Neural progenitor cell (in vitro differentiated cells): Measurements from ENCODE around the gene BTBD9. TPM values are rescaled to one million over a fixed set of nuclear protein-coding genes. Genes with fewer than 3 reads are reported as not detected.
A peak's percentile ranks its signal among the peaks of the same experiment; 100 is the strongest.

Experiments
- DNase-seq: peaks from one replicate; pipeline ENCODE4 v3.0.0-alpha.2; 2016; ENCODE audit warnings: low spot score
- H2AFZ ChIP-seq: fragments of 200-600 bp; sonication (generic); replicated peaks from 2 replicates; pipeline ENCODE4 v1.6.1; 2016; ENCODE audit warnings: antibody characterized with exemption
- H3F3A ChIP-seq: fragments of 200-600 bp; sonication (generic); 2 replicates; pipeline ENCODE4 v1.6.1; 2016; ENCODE audit warnings: antibody characterized with exemption, low read depth
- H3K27ac ChIP-seq: fragments of 200-600 bp; sonication (generic); 2 replicates; pipeline ENCODE4 v1.5.1; 2016; ENCODE audit warnings: mild to moderate bottlenecking
- H3K27me3 ChIP-seq: fragments of 200-600 bp; sonication (generic); 2 replicates; pipeline ENCODE4 v1.6.1; 2016; ENCODE audit warnings: mild to moderate bottlenecking, moderate library complexity
- H3K36me3 ChIP-seq: fragments of 200-600 bp; sonication (generic); 2 replicates; pipeline ENCODE4 v1.5.1; 2016
- H3K4me1 ChIP-seq: fragments of 200-600 bp; sonication (generic); 2 replicates; pipeline ENCODE4 v1.6.1; 2016; ENCODE audit warnings: mixed run types
- H3K4me2 ChIP-seq: fragments of 200-600 bp; sonication (generic); 2 replicates; pipeline ENCODE4 v1.6.1; 2016
- H3K4me3 ChIP-seq: fragments of 200-600 bp; sonication (generic); 2 replicates; pipeline ENCODE4 v1.5.1; 2016
- H3K79me2 ChIP-seq: fragments of 200-600 bp; sonication (generic); 2 replicates; pipeline ENCODE4 v1.6.1; 2016; ENCODE audit warnings: low read depth
- H3K9ac ChIP-seq: fragments of 200-600 bp; sonication (generic); 2 replicates; pipeline ENCODE4 v1.6.1; 2016
- H3K9me3 ChIP-seq: fragments of 200-600 bp; sonication (generic); 2 replicates; pipeline ENCODE4 v1.5.1; 2016; ENCODE audit warnings: low read depth
- H4K20me1 ChIP-seq: fragments of 200-600 bp; sonication (generic); 2 replicates; pipeline ENCODE4 v1.6.1; 2016; ENCODE audit warnings: low read depth
- H3K27ac Mint-ChIP-seq: 3 replicates; pipeline ENCODE4 v1.8.0; 2021; ENCODE audit warnings: mixed read lengths
- H3K27me3 Mint-ChIP-seq: 2 replicates; pipeline ENCODE4 v1.8.0; 2022; ENCODE audit warnings: low read depth, mild to moderate bottlenecking, inconsistent platforms, moderate library complexity, mixed read lengths; ENCODE audit not compliant: insufficient read depth
- H3K36me3 Mint-ChIP-seq: 3 replicates; pipeline ENCODE4 v1.8.0; 2021; ENCODE audit warnings: mixed read lengths
- H3K4me1 Mint-ChIP-seq: 3 replicates; pipeline ENCODE4 v1.8.0; 2021; ENCODE audit warnings: mixed read lengths
- H3K4me3 Mint-ChIP-seq: 3 replicates; pipeline ENCODE4 v1.8.0; 2021; ENCODE audit warnings: mild to moderate bottlenecking, moderate library complexity, mixed read lengths
- H3K9me3 Mint-ChIP-seq: 3 replicates; pipeline ENCODE4 v1.8.0; 2020; ENCODE audit warnings: mixed read lengths
- EZH2 ChIP-seq: fragments of 200-600 bp; sonication (generic); IDR thresholded peaks from 2 replicates; pipeline ENCODE4 v1.6.1; 2017; ENCODE audit warnings: antibody characterized with exemption, mild to moderate bottlenecking, moderate library complexity
- EZH2phosphoT487 ChIP-seq: fragments of 200-600 bp; sonication (generic); IDR thresholded peaks from 2 replicates; pipeline ENCODE4 v1.6.1; 2017; ENCODE audit warnings: antibody characterized with exemption
- total RNA-seq: library from RNA; depleted of rRNA; stranded (reverse); fragments of >200 nt; gene quantifications from 2 replicates; pipeline ENCODE4 v1.2.3, GENCODE V29; 2015; ENCODE audit warnings: low replicate concordance
- TF ChIP-seq, protein P1 (sequence below): fragments of 200-600 bp; sonication (generic); IDR thresholded peaks from 2 replicates; pipeline ENCODE4 v1.5.1; 2017; ENCODE audit warnings: antibody characterized with exemption, mild to moderate bottlenecking

BTBD9 gene
- total RNA-seq, 1 donor from 2014 or later = 16.9 TPM

DNA sequence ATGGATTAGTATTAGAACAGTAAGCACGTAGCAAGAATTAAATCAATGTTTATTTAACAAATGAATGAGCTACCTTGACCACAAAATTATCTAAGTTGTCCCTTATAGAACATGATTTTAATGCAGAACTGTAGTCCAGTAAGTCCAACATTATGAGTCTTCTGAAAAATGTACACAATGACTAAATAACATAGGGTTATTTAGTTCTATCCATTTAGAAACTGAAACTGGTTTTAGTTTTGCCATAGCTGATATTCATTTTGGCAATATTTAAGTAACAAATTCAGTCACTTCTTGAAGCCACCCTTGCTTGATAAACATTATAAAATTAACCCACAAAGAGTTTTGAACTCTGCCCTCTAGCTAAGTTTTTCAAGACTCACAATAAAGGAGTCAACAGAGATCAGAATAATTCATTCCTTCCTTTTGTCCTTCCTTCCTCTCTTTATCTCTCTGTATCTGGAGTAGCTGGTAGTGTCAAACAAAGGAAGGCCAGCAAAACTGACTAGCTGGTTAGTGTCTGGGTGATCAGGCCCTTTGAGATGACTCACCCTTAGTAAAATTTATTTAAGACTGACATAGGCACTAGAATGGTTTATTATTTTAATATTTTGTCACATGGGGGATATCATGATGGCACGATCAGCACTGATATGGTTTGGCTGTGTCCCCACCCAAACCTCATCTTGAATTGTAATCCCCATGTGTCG lies 115.1 kb downstream of the BTBD9 start:
- H3K36me3 Mint-ChIP-seq = peaks cover 12% of the 10 kb centered on the region
- no peak for DNase-seq
- Histone ChIP-seq H3K27ac (no peak overlapping the region), H3K4me2 (no peak overlapping the region), H3K27me3 (no peaks in the 10 kb centered on the region), H3F3A (no peaks in the 10 kb centered on the region), H3K36me3 (no peaks in the 10 kb centered on the region), H3K4me3 (no peak overlapping the region), H3K79me2 (no peaks in the 10 kb centered on the region), H4K20me1 (no peaks in the 10 kb centered on the region), H3K9me3 (no peaks in the 10 kb centered on the region), H3K4me1 (peaks cover 3% of the 10 kb centered on the region), H3K9ac (no peak overlapping the region), H2AFZ (no peak overlapping the region)
- H3K27ac Mint-ChIP-seq = peak overlapping the region; percentile 11
- H3K4me3 Mint-ChIP-seq = no peak overlapping the region
- H3K27me3 Mint-ChIP-seq = no peaks in the 10 kb centered on the region
- peaks cover 6% of the 10 kb centered on the region for H3K4me1 Mint-ChIP-seq
- peaks cover 33% of the 10 kb centered on the region for H3K9me3 Mint-ChIP-seq
- TF ChIP-seq EZH2phosphoT487 (no peak), EZH2 (no peak)
- TF ChIP-seq, protein P1, sequence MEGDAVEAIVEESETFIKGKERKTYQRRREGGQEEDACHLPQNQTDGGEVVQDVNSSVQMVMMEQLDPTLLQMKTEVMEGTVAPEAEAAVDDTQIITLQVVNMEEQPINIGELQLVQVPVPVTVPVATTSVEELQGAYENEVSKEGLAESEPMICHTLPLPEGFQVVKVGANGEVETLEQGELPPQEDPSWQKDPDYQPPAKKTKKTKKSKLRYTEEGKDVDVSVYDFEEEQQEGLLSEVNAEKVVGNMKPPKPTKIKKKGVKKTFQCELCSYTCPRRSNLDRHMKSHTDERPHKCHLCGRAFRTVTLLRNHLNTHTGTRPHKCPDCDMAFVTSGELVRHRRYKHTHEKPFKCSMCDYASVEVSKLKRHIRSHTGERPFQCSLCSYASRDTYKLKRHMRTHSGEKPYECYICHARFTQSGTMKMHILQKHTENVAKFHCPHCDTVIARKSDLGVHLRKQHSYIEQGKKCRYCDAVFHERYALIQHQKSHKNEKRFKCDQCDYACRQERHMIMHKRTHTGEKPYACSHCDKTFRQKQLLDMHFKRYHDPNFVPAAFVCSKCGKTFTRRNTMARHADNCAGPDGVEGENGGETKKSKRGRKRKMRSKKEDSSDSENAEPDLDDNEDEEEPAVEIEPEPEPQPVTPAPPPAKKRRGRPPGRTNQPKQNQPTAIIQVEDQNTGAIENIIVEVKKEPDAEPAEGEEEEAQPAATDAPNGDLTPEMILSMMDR = no peak

DNA sequence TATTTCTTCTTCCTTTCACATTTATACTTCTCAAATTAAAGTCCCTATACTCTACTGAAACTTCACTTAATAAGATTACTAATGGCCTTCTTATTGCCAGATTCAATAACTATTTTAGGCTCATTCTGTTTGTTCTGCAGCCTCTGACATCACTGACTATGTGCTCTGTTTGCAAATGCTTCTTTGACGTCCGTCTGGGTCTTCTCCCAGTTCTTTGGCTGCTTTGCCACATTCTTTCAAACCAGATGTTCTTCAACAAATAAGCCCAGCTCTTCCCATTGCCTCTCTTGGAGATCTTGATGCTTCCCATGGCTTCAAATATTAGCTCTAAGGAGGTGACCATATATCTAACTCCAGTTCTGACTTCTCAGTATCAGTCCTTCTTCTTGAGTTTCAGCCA lies 117.4 kb downstream of the BTBD9 start:
- H3K4me3 Mint-ChIP-seq = no peak overlapping the region
- H3K9me3 Mint-ChIP-seq = peaks cover 19% of the 10 kb centered on the region
- no peak overlapping the region for H3K27ac Mint-ChIP-seq

DNA sequence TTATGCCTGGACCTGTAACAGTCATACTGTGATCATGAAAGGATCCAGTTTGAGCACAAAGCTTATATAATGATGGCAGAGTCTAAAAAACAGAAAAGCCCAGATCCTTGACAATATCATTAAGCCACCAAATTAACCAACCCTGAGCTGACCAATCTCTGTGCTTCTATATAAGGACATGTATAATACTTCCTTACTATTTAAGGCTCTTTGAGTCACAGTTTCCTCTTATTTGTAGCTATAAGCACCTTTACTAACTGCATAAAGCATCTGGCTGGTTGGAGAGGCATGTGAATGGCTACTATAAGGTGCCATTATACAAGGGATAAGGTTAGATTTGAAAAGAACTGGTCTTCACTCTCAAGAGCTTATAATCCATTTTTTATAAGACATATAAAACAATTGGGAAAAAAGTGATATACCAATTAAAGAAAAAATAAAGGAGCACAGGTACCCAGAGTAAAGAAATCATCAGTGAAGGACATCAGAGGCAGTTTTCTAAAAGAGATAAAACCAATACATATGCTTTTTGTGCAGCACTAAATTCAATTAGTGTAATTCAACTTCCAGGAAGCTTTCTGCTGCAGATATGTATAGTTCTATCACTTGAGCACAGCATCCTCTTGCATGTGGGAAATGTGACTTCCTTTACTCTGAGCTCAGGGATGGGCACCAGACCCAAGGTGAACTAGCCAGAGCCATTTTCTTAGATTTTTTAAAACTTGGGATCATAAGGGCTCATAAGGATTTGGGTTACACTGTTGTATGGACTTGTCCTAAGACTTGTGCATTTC lies 121.0 kb downstream of the BTBD9 start:
- no peak for DNase-seq
- Mint-ChIP-seq H3K36me3 (no peaks in the 10 kb centered on the region), H3K27me3 (no peaks in the 10 kb centered on the region), H3K4me3 (no peak overlapping the region), H3K9me3 (no peaks in the 10 kb centered on the region), H3K27ac (no peak overlapping the region), H3K4me1 (no peaks in the 10 kb centered on the region)
- H3K9me3 ChIP-seq = no peaks in the 10 kb centered on the region
- no peaks in the 10 kb centered on the region for H3K79me2 ChIP-seq
- H4K20me1 ChIP-seq = no peaks in the 10 kb centered on the region
- no peaks in the 10 kb centered on the region for H3F3A ChIP-seq
- H3K4me2 ChIP-seq = no peak overlapping the region
- H3K9ac ChIP-seq = no peak overlapping the region
- TF ChIP-seq EZH2 (no peak), EZH2phosphoT487 (no peak)
- TF ChIP-seq, protein P1 = no peak
- no peaks in the 10 kb centered on the region for H3K27me3 ChIP-seq
- no peak overlapping the region for H3K4me3 ChIP-seq
- no peak overlapping the region for H2AFZ ChIP-seq
- no peaks in the 10 kb centered on the region for H3K36me3 ChIP-seq
- H3K4me1 ChIP-seq = no peaks in the 10 kb centered on the region
- H3K27ac ChIP-seq = no peak overlapping the region

More for the DNA sequence above, 117.4 kb downstream of the BTBD9 start:
- H3K27ac ChIP-seq = no peak overlapping the region
- no peaks in the 10 kb centered on the region for H3F3A ChIP-seq
- no peak overlapping the region for H3K4me2 ChIP-seq
- DNase-seq = no peak
- H3K4me3 ChIP-seq = no peak overlapping the region
- H3K36me3 ChIP-seq = no peaks in the 10 kb centered on the region
- H2AFZ ChIP-seq = no peak overlapping the region
- H3K27me3 ChIP-seq = no peaks in the 10 kb centered on the region
- peaks cover 3% of the 10 kb centered on the region for H3K4me1 ChIP-seq
- H4K20me1 ChIP-seq = no peaks in the 10 kb centered on the region
- peaks cover 6% of the 10 kb centered on the region for H3K4me1 Mint-ChIP-seq
- H3K9me3 ChIP-seq = no peaks in the 10 kb centered on the region
- peaks cover 10% of the 10 kb centered on the region for H3K36me3 Mint-ChIP-seq
- H3K79me2 ChIP-seq = no peaks in the 10 kb centered on the region
- H3K9ac ChIP-seq = no peak overlapping the region
- TF ChIP-seq EZH2phosphoT487 = no peak
- no peaks in the 10 kb centered on the region for H3K27me3 Mint-ChIP-seq

DNA sequence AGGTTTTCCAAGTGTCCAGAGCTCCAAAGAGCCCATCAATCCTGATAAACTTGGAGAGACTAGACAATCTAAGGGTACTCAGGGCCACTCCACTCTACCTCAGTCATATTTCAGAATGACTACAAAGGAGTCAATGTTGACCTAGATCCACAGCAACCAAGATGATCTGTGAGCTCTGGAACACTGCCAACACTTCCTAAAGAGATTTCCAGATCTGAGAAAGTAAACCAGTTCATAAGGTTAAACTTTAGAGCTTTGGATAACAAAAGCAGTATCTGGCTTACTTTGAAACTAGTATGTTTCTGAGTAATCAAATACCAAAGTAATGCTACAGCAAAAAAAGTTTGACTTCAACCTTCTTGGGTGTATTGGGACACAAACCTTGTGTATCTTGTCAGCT lies 122.7 kb downstream of the BTBD9 start:
- Mint-ChIP-seq H3K4me1 (no peaks in the 10 kb centered on the region), H3K9me3 (no peaks in the 10 kb centered on the region)

More for the DNA sequence above, 122.7 kb downstream of the BTBD9 start:
- no peaks in the 10 kb centered on the region for H3K9me3 ChIP-seq
- H3K36me3 ChIP-seq = no peaks in the 10 kb centered on the region
- DNase-seq = no peak
- H3K27me3 ChIP-seq = no peaks in the 10 kb centered on the region
- H3K27ac ChIP-seq = no peak overlapping the region
- H4K20me1 ChIP-seq = no peaks in the 10 kb centered on the region
- no peak overlapping the region for H3K27ac Mint-ChIP-seq
- TF ChIP-seq, protein P1 = no peak
- no peak for TF ChIP-seq EZH2
- no peak for TF ChIP-seq EZH2phosphoT487
- no peaks in the 10 kb centered on the region for H3K79me2 ChIP-seq
- H3K9ac ChIP-seq = no peak overlapping the region
- no peak overlapping the region for H2AFZ ChIP-seq
- H3K4me3 ChIP-seq = no peak overlapping the region
- no peaks in the 10 kb centered on the region for H3K27me3 Mint-ChIP-seq
- no peak overlapping the region for H3K4me2 ChIP-seq
- H3K36me3 Mint-ChIP-seq = no peaks in the 10 kb centered on the region
- no peaks in the 10 kb centered on the region for H3K4me1 ChIP-seq
- H3K4me3 Mint-ChIP-seq = no peak overlapping the region
- H3F3A ChIP-seq = no peaks in the 10 kb centered on the region
